Stomach smooth muscle (tissue), 2 donors: ENCODE results near the gene GAS5.
"Not testable (repeated sequence)": the region's sequence is repeated elsewhere in the genome, so short reads cannot be mapped to it uniquely, and the experiment has no call there.

Source experiments
- H3K27ac ChIP-seq: one replicate; pipeline ENCODE4 v1.7.0; 2013; ENCODE audit warnings: mild to moderate bottlenecking, low read length, inconsistent platforms
- H3K27me3 ChIP-seq, 2 donors: one replicate each; pipeline ENCODE4 v1.7.0; 2013; ENCODE audit warnings: low read length in 2 of 2; ENCODE audit not compliant: insufficient read depth in 2 of 2, control insufficient read depth in 1 of 2
- H3K36me3 ChIP-seq, 2 donors: one replicate each; pipeline ENCODE4 v1.7.0; 2013; ENCODE audit warnings: low read length in 2 of 2; ENCODE audit not compliant: control insufficient read depth in 2 of 2, insufficient read depth in 2 of 2
- H3K4me1 ChIP-seq: one replicate; pipeline ENCODE4 v1.7.0; 2013; ENCODE audit warnings: low read length; ENCODE audit not compliant: control insufficient read depth, insufficient read depth
- H3K4me3 ChIP-seq, 2 donors: one replicate each; pipeline ENCODE4 v1.7.0; 2013; ENCODE audit warnings: low read length in 2 of 2
- H3K9ac ChIP-seq, 2 donors: one replicate each; pipeline ENCODE4 v1.7.0; 2013; ENCODE audit warnings: low read length in 2 of 2, mild to moderate bottlenecking in 1 of 2
- H3K9me3 ChIP-seq, 2 donors: one replicate each; pipeline ENCODE4 v1.7.0; 2013; ENCODE audit warnings: low read length in 2 of 2; ENCODE audit not compliant: control insufficient read depth in 2 of 2
- donor health status: healthy.
- donor health status: Pancreatic carcinoma.

The GAS5 gene

GRCh38 chr1:173889885-173890284, 22.1 kb upstream of the GAS5 start:
- no peak overlapping the region for H3K4me3 ChIP-seq
- H3K9me3 ChIP-seq: no peaks in the 10 kb centered on the region
- H3K27ac ChIP-seq: no peak overlapping the region
- H3K36me3 ChIP-seq: peaks cover 12 to 15% of the 10 kb centered on the region in 2 donors
- H3K4me1 ChIP-seq: no peaks in the 10 kb centered on the region
- H3K27me3 ChIP-seq: no peaks in the 10 kb centered on the region
- no peak overlapping the region for H3K9ac ChIP-seq

GRCh38 chr1:173888749-173889148, 21.0 kb upstream of the GAS5 start:
- Histone ChIP-seq H3K9me3 (no peaks in the 10 kb centered on the region), H3K9ac (no peak overlapping the region), H3K4me1 (no peaks in the 10 kb centered on the region), H3K36me3 (peaks cover 12 to 15% of the 10 kb centered on the region in 2 donors), H3K4me3 (no peak overlapping the region), H3K27ac (no peak overlapping the region), H3K27me3 (no peaks in the 10 kb centered on the region)

- no peaks in the 10 kb centered on the region for H3K27me3 ChIP-seq
- H3K36me3 ChIP-seq: peaks cover 12 to 15% of the 10 kb centered on the region in 2 donors
- no peaks in the 10 kb centered on the region for H3K9me3 ChIP-seq
- no peak overlapping the region for H3K9ac ChIP-seq
- H3K4me3 ChIP-seq: no peak overlapping the region
- no peak overlapping the region for H3K27ac ChIP-seq
- H3K4me1 ChIP-seq: no peaks in the 10 kb centered on the region
Measured at GRCh38 chr1:173887627-173888026, 19.8 kb upstream of the GAS5 start.

GRCh38 chr1:173886746-173887611, 19.2 kb upstream of the GAS5 start:
- Histone ChIP-seq H3K27me3 (no peaks in the 10 kb centered on the region), H3K36me3 (peaks cover 12 to 15% of the 10 kb centered on the region in 2 donors), H3K9ac (no peak overlapping the region), H3K9me3 (no peaks in the 10 kb centered on the region), H3K4me3 (no peak overlapping the region), H3K27ac (no peak overlapping the region), H3K4me1 (no peaks in the 10 kb centered on the region)

GRCh38 chr1:173884701-173885100, 16.9 kb upstream of the GAS5 start:
- Histone ChIP-seq H3K9ac (no peak overlapping the region), H3K4me3 (no peak overlapping the region), H3K4me1 (no peaks in the 10 kb centered on the region), H3K9me3 (no peaks in the 10 kb centered on the region), H3K36me3 (peaks cover 14 to 15% of the 10 kb centered on the region in 2 donors), H3K27me3 (no peaks in the 10 kb centered on the region), H3K27ac (no peak overlapping the region)

- H3K9me3 ChIP-seq, H3K9ac ChIP-seq, H3K4me3 ChIP-seq, H3K27ac ChIP-seq, H3K27me3 ChIP-seq, H3K4me1 ChIP-seq: not testable (repeated sequence)
- peaks cover 10 to 23% of the 10 kb centered on the region in 2 donors for H3K36me3 ChIP-seq
Measured at GRCh38 chr1:173881117-173881516, 13.3 kb upstream of the GAS5 start.

GRCh38 chr1:173878251-173878650, 10.5 kb upstream of the GAS5 start:
- H3K27ac ChIP-seq: no peak overlapping the region
- H3K36me3 ChIP-seq: peaks cover 8 to 20% of the 10 kb centered on the region in 2 donors
- no peak overlapping the region for H3K9ac ChIP-seq
- no peaks in the 10 kb centered on the region for H3K4me1 ChIP-seq
- H3K27me3 ChIP-seq: no peaks in the 10 kb centered on the region
- H3K4me3 ChIP-seq: no peak overlapping the region
- no peaks in the 10 kb centered on the region for H3K9me3 ChIP-seq

- Histone ChIP-seq H3K9ac (no peak overlapping the region), H3K4me3 (no peak overlapping the region), H3K36me3 (peaks cover 10 to 21% of the 10 kb centered on the region in 2 donors)
Measured at GRCh38 chr1:173876732-173877131, 8.9 kb upstream of the GAS5 start.

GRCh38 chr1:173871500-173871899, 3.7 kb upstream of the GAS5 start:
- Histone ChIP-seq H3K9ac (no peak overlapping the region), H3K4me3 (no peak overlapping the region), H3K27ac (no peak overlapping the region), H3K27me3 (no peaks in the 10 kb centered on the region), H3K4me1 (peaks cover 6% of the 10 kb centered on the region), H3K36me3 (peaks cover 14 to 18% of the 10 kb centered on the region in 2 donors), H3K9me3 (no peaks in the 10 kb centered on the region)

More at GRCh38 chr1:173876732-173877131, 8.9 kb upstream of the GAS5 start:
- Histone ChIP-seq H3K4me1 (no peaks in the 10 kb centered on the region), H3K9me3 (no peaks in the 10 kb centered on the region), H3K27ac (no peak overlapping the region), H3K27me3 (no peaks in the 10 kb centered on the region)

- Histone ChIP-seq H3K9me3 (no peaks in the 10 kb centered on the region), H3K4me3 (no peak overlapping the region), H3K27me3 (no peaks in the 10 kb centered on the region), H3K4me1 (peaks cover 6% of the 10 kb centered on the region), H3K36me3 (peaks cover 14 to 16% of the 10 kb centered on the region in 2 donors), H3K9ac (no peak overlapping the region), H3K27ac (no peak overlapping the region)
Measured at GRCh38 chr1:173871091-173871490, 3.3 kb upstream of the GAS5 start.
